Hepatocyte (in vitro differentiated cells): ENCODE results near the gene POLD2. TPM values are rescaled to one million over a fixed set of nuclear protein-coding genes. Genes with fewer than 3 reads are reported as not detected.

Experiments used
- DNase-seq: peaks from one replicate; pipeline ENCODE4 v3.0.0-alpha.2; 2016; ENCODE audit warnings: low spot score
- H2AFZ ChIP-seq: fragments of 200-600 bp; sonication (generic); 2 replicates; pipeline ENCODE4 v1.6.0; 2016; ENCODE audit warnings: antibody characterized with exemption, mild to moderate bottlenecking
- H3K27ac ChIP-seq: fragments of 200-600 bp; sonication (generic); 2 replicates; pipeline ENCODE4 v1.5.1; 2016; ENCODE audit warnings: mild to moderate bottlenecking
- H3K27me3 ChIP-seq: fragments of 200-600 bp; sonication (generic); 2 replicates; pipeline ENCODE4 v1.6.1; 2016
- H3K36me3 ChIP-seq: fragments of 200-600 bp; sonication (generic); replicated peaks from 2 replicates; pipeline ENCODE4 v1.5.1; 2016; ENCODE audit warnings: low read depth; ENCODE audit not compliant: insufficient read depth
- H3K4me1 ChIP-seq: fragments of 200-600 bp; sonication (generic); 2 replicates; pipeline ENCODE4 v1.5.1; 2016; ENCODE audit warnings: mild to moderate bottlenecking, moderate library complexity; ENCODE audit not compliant: insufficient read depth
- H3K4me2 ChIP-seq: fragments of 200-600 bp; sonication (generic); 2 replicates; pipeline ENCODE4 v1.6.0; 2016
- H3K4me3 ChIP-seq: fragments of 200-600 bp; sonication (generic); 2 replicates; pipeline ENCODE4 v1.5.1; 2016; ENCODE audit warnings: mild to moderate bottlenecking
- H3K79me2 ChIP-seq: fragments of 200-600 bp; sonication (generic); 2 replicates; pipeline ENCODE4 v1.6.0; 2017; ENCODE audit warnings: mild to moderate bottlenecking
- H3K9me2 ChIP-seq: fragments of 200-600 bp; sonication (generic); replicated peaks from 2 replicates; pipeline ENCODE4 v1.6.0; 2017; ENCODE audit warnings: mild to moderate bottlenecking; ENCODE audit not compliant: insufficient read depth
- H3K9me3 ChIP-seq: fragments of 200-600 bp; sonication (generic); 2 replicates; pipeline ENCODE4 v1.5.1; 2016; ENCODE audit warnings: low read depth, mild to moderate bottlenecking
- H4K20me1 ChIP-seq: fragments of 200-600 bp; sonication (generic); 2 replicates; pipeline ENCODE4 v1.6.0; 2016; ENCODE audit warnings: mild to moderate bottlenecking; ENCODE audit not compliant: insufficient read depth, poor library complexity, severe bottlenecking
- CTCF ChIP-seq: fragments of 200-600 bp; sonication (generic); IDR thresholded peaks from 2 replicates; pipeline ENCODE4 v1.5.1; 2016; ENCODE audit warnings: antibody characterized with exemption, mild to moderate bottlenecking; ENCODE audit not compliant: poor library complexity
- EZH2 ChIP-seq: fragments of 200-600 bp; sonication (generic); IDR thresholded peaks from 2 replicates; pipeline ENCODE4 v1.6.1; 2016; ENCODE audit warnings: antibody characterized with exemption, mild to moderate bottlenecking, borderline replicate concordance
- EZH2phosphoT487 ChIP-seq: fragments of 200-600 bp; sonication (generic); IDR thresholded peaks from one replicate; pipeline ENCODE4 v1.6.1; 2018; ENCODE audit warnings: antibody characterized with exemption, mild to moderate bottlenecking, low read depth, moderate library complexity; ENCODE audit not compliant: unreplicated experiment, severe bottlenecking
- WGBS: methylation state at CpG from one replicate; pipeline ENCODE4 v1.1.6; 2016; ENCODE audit warnings: low lambda C conversion rate; ENCODE audit errors: missing lambda C conversion rate; 5-methylcytosine and 5-hydroxymethylcytosine counted together
- polyA plus RNA-seq: library from polyadenylated mRNA; unstranded; fragments of >200 nt; fragmentation: Nextera tagmentation; extraction: Ambion mirVana; gene quantifications from 2 replicates; pipeline ENCODE4 v1.2.1, GENCODE V29; 2016
- total RNA-seq: library from RNA; depleted of rRNA; stranded (reverse); fragments of >200 nt; gene quantifications from 2 replicates; pipeline ENCODE4 v1.2.3, GENCODE V29; 2014

The POLD2 gene
- total and polyA plus RNA-seq, 2 experiments from 2014 or later, result 59.9 to 110 TPM

GRCh38 chr7:44077681-44078091, 45.7 kb downstream of the POLD2 start:
- no peaks in the 10 kb centered on the region for H3K9me3 ChIP-seq
- no peak overlapping the region for H2AFZ ChIP-seq
- no peaks in the 10 kb centered on the region for H3K9me2 ChIP-seq
- H3K4me3 ChIP-seq, result no peak overlapping the region
- H4K20me1 ChIP-seq, result no peaks in the 10 kb centered on the region
- H3K27ac ChIP-seq, result no peak overlapping the region
- H3K79me2 ChIP-seq, result peaks cover 9% of the 10 kb centered on the region
- TF ChIP-seq EZH2 (no peak), EZH2phosphoT487 (no peak), CTCF (no peak)
- H3K4me2 ChIP-seq, result no peak overlapping the region
- H3K27me3 ChIP-seq, result no peaks in the 10 kb centered on the region
- WGBS, result 95% methylated on average over 5 of the region's 5 CpGs
- no peaks in the 10 kb centered on the region for H3K36me3 ChIP-seq
- H3K4me1 ChIP-seq, result peaks cover 7% of the 10 kb centered on the region
- DNase-seq, result no peak

GRCh38 chr7:44077061-44077460, 46.3 kb downstream of the POLD2 start:
- DNase-seq, result no peak
- H3K27ac ChIP-seq, result no peak overlapping the region
- TF ChIP-seq CTCF, result no peak
- H3K4me2 ChIP-seq, result no peak overlapping the region
- no peaks in the 10 kb centered on the region for H3K27me3 ChIP-seq
- H3K4me1 ChIP-seq, result peaks cover 13% of the 10 kb centered on the region
- 96% methylated on average over 9 of the region's 9 CpGs for WGBS
- peaks cover 9% of the 10 kb centered on the region for H3K79me2 ChIP-seq
- no peaks in the 10 kb centered on the region for H3K36me3 ChIP-seq
- no peak overlapping the region for H2AFZ ChIP-seq
- no peaks in the 10 kb centered on the region for H3K9me2 ChIP-seq
- H3K4me3 ChIP-seq, result no peak overlapping the region
- H3K9me3 ChIP-seq, result no peaks in the 10 kb centered on the region
- H4K20me1 ChIP-seq, result no peaks in the 10 kb centered on the region

GRCh38 chr7:44076101-44076895, 47.0 kb downstream of the POLD2 start:
- Histone ChIP-seq H2AFZ (no peak overlapping the region), H3K27ac (no peak overlapping the region), H3K9me2 (no peaks in the 10 kb centered on the region), H3K27me3 (no peaks in the 10 kb centered on the region), H3K79me2 (peaks cover 6% of the 10 kb centered on the region), H3K4me2 (no peak overlapping the region), H3K4me3 (no peak overlapping the region), H4K20me1 (no peaks in the 10 kb centered on the region), H3K4me1 (peaks cover 12% of the 10 kb centered on the region), H3K36me3 (no peaks in the 10 kb centered on the region), H3K9me3 (no peaks in the 10 kb centered on the region)
- no peak for TF ChIP-seq EZH2phosphoT487
- no peak for TF ChIP-seq EZH2
- no peak for TF ChIP-seq CTCF
- 98% methylated on average over 20 of the region's 20 CpGs for WGBS
- DNase-seq, result no peak
